Renal cortical epithelial cell (primary cell): Measurements from ENCODE around the gene BCORL1. TPM values are rescaled to one million over a fixed set of nuclear protein-coding genes. Genes with fewer than 3 reads are reported as not detected.

Experiments used
- DNase-seq: peaks from one replicate; pipeline ENCODE4 v3.0.0-alpha.2; 2011; ENCODE audit warnings: low read depth
- total RNA-seq: library from RNA; depleted of rRNA; stranded (reverse); fragments of >200 nt; gene quantifications from 2 replicates; pipeline ENCODE4 v1.2.3, GENCODE V29; 2014

Gene BCORL1
- total RNA-seq, 1 donor from 2014 or later, result 9.4 TPM

DNA sequence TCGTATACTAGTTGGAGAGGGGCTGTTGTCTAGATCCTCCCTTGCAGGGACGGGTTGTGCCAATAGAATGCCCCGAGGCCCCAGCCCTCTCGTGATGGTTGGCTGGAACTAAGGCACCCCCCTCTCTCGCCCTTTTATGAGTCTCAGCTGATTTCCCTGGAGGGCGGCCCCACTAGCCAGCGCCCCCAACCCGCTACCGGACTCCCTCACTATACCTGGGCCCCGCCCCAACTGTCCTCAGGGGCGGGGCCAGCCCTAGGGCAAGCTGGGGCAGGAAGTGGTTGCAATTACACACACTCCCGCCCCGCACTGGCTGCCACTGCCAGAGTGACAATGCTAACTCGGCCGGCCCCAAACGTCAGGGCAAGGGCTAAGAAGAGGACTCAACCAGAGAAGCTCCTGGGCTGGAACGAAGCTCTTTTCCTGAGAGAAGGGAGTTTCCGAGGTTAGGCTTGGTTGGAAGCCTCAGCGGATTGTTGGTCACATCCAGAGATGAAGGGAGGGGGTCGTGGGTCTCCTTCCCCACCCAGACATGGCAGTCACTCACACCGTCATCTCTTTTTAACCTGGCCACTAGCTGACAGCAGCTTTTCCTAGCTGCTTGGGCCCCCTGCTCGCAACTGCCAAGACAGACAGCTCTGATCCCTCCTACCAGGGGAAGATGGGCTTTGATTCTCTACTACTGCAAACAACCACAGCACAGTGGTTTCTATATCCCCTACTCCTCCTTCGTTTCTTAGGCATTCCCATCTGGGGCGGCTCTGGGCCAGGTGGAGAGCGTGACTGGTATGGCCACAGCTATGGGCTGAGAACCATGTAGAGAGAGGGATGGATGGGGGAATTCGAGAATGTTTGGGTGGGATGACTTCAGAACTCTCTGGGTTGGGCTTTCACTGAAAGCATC, 21.0 kb upstream of the BCORL1 start:
- DNase-seq, result peak; percentile 33

DNA sequence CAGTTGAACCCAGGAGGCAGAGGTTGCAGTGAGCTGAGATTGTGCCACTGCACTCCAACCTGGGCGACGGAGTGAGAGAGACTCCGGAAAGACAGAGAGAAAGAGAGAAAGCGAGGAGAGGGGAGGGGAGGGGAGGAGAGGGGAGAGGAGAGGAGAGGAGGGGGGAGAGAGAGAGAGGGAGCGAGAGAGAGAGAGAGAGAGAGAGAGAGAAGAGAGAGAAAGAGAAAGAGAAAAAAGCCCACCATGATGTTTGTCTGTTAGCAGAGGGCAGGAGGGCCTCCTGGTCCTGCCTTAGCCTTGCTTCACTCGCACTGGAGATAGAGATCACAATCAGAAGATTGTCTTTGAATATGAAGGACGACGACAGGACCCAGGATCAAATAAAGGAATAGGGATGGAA, 18.7 kb upstream of the BCORL1 start:
- DNase-seq, result no peak

GRCh38 chrX:129965166-129965565, 17.3 kb upstream of the BCORL1 start:
- DNase-seq, result no peak

DNA sequence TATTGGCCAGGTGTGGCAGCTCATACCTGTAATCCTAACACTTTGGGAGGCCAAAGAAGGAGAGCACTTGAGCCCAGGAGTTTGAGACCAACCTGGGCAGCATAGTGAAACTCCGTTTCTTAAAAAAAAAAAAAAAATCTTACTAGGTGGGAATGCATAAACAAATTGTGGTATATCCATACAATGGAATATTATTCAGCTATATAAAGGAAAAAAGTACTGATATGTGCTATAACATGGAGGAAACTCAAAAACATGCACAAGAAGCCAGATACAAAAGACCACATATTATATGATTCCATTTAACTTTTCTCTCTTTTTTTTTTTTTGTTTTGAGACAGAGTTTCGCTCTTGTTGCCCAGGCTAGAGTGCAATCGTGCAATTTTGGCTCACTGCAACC, 13.5 kb upstream of the BCORL1 start:
- DNase-seq, result no peak

GRCh38 chrX:129976441-129976840, 6.0 kb upstream of the BCORL1 start:
- DNase-seq, result no peak

GRCh38 chrX:129979207-129979920, 3.1 kb upstream of the BCORL1 start:
- DNase-seq, result no peak

GRCh38 chrX:129980001-129980401, 2.4 kb upstream of the BCORL1 start:
- DNase-seq, result no peak

- no peak for DNase-seq
Observed at GRCh38 chrX:129980540-129981199, 1.8 kb upstream of the BCORL1 start.

DNA sequence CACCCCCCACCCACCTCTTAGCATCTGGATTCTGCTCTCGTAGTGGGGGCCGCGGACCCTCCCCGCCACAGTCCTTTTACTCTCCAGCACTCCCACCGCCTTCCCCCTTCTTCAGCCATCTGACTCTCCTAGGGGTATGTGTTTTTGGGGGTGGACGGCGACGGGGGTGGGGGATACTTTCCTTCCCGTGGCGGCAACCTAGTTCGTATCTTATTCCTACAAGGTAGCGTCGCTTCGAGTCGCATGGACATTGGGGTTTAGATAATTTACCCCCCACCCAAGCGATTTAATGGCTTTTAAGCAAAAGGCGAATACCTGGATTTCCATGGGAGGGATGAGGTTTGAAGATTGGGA, 1.3 kb upstream of the BCORL1 start:
- DNase-seq, result no peak

DNA sequence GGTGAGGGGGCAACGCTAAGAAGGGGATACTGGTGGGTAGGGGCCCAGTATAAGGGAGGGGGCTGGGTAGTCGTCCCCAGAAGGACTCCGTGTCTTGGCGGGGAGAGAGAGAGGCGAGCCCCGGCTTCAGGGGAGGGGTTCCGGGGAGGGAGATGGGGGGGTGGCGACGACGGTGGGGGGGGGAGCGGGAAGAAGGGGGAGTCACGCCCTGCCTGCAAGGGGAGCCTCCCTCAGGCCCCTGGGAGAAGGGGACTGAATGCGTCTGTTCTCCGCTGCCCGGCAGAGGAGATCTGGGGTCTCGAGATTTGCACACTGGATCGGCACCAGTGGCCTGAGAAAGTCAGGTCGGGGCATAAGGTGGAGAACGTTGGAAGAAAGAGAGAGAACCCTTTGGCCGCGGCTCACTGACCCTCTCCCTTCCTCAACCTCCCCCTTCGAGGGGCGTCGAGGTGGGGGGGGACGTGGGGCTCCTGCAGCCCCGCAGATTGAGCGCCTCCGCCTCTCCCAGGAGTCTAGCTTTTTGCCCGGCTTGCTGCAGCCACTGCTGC, 609 bp upstream of the BCORL1 start:
- no peak for DNase-seq

- DNase-seq, result no peak
Observed at GRCh38 chrX:129983575-129984110, 1.2 kb downstream of the BCORL1 start.

- DNase-seq, result no peak
Observed at GRCh38 chrX:129984111-129984958, 1.9 kb downstream of the BCORL1 start.

DNA sequence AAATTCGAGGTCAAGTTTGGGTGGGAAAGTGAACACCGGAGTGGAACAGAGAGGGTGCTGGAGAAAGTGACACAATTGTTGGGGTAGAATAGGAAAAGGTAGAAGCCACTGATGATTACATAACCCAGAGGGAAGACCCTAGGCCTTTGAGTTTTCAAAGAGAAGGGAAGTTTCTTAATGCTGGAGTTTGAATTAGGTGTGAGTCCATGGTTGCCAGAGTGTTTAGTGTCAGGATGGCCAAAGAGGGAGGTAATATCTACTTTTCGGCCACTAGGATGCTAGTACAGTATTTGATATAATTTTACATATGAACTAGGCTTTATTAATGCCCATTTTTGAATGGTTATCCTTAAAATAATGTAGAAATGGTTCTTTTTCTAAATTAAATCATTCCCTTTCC, 5.4 kb downstream of the BCORL1 start:
- no peak for DNase-seq

- no peak for DNase-seq
Observed at GRCh38 chrX:129992181-129992580, 9.7 kb downstream of the BCORL1 start.

DNA sequence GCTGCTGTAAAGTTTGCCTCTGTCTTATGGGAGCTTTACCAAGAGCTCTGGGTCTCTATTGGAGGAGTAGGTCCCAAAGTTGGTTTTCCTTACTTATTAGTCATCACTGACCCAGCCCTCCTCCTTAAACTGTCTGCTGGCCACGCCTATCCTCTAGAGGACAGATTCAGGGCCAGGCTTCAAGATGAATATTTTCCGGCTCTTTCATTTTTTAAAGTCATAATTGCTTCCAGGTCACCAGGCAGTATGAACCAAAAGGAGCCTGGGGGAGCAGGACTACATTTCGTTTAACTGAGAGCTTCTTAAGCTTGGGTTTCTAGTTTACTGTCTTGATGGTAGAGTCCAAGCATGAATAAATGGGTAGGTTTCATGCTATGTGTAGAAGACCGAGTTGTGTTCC, 13.7 kb downstream of the BCORL1 start:
- no peak for DNase-seq

- no peak for DNase-seq
Observed at GRCh38 chrX:129997086-129997485, 14.7 kb downstream of the BCORL1 start.

DNA sequence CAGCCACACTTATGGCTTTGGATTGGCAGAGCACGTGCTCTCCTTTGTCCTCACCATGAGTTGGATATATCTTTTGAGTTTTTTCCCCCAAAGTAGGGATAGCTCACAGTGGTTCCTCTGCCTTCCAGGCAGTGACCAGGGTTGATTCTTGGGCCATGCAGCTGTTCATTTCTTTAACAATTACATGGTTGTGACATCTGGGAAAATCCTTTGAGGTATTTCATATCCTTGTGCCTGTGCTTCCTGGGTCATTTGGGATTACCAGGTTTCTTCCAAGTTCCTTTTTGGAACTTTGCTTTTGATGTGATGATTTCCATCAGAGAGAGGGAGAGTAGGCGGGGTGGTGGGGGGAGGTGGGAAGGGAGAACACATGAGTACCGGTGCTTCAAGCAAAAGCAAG, 15.6 kb downstream of the BCORL1 start:
- no peak for DNase-seq

- DNase-seq, result no peak
Observed at GRCh38 chrX:130001893-130002292, 19.5 kb downstream of the BCORL1 start.

DNA sequence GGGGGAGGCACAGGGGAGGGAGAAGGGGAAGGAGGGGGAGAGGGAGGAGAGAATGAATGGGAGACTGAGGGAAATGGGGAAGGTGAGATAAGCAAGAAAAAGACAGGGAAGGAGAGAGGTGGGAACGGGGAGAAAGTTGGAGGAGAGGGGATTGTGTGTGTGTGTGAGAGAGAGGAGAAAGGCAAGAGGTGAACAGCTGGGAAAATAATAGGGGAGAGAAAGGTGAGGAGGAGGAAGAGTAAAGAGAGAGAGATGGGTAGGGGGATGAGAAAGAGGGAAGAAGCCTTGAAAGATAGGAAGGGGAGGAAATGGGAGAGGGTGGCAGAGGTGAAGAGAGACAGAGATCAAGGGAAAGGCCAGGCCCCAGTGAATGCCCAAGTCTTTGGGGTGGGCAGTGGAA, 20.1 kb downstream of the BCORL1 start:
- DNase-seq, result no peak

DNA sequence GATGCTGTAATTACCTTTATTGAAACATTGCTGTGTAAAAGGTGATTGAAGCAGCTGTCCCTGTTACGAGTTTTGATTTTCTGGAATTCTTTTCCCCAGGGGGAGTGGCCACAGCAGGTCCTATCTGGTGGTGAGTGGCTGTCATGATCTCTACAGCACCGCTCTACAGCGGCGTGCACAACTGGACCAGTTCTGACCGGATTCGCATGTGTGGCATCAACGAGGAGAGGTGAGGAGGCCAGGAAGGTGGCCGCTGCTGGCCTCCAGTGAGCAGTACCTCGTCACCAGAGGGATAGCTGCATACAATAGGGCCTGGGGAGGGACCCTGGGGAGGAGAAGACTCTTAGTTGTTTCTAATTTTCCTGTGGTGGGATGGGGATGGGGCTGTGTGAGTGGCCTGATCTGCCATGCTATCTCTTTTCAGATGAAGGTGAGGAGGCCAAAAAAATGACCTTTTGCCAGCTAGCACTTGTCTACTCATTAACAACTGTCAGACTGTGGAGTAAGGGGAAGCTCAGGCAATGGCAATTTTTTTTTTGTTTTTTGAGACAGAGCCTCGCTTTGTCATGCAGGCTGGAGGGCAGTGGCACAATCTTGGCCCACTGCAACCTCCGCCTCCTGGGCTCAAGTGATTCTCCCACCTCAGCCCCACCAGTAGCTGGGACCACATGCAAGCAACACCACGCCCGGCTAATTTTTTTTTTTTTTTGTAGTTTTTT, 22.8 kb downstream of the BCORL1 start:
- no peak for DNase-seq
